HepG2 (cell line): ENCODE measurements around the gene DIRAS1. TPM values are rescaled to one million over a fixed set of nuclear protein-coding genes. Genes with fewer than 3 reads are reported as not detected.
A peak's percentile ranks its signal among the peaks of the same experiment; 100 is the strongest.

ENCODE experiments used
- ATAC-seq: fragments of 200-7000 bp; cut with Tn5 transposase; 3 replicates; pipeline ENCODE4 v1.9.1; 2020; ENCODE audit warnings: mild to moderate bottlenecking, moderate library complexity
- BruUV-seq: library from RNA; stranded (reverse); fragments of 400-500 nt; replicated peaks from 2 replicates; lab custom pipeline; 2021; lab: Mats Ljungman, UMichigan
- CTCF ChIA-PET: fragments of 300-600 bp; formaldehyde crosslinking; extraction: SDS; loops from one replicate; lab custom pipeline; 2021; ENCODE audit warnings: low total read pairs, inconsistent platforms, low intra/inter-chr PET ratio; lab: Yijun Ruan, JAX
- POLR2A ChIA-PET: fragments of 350-600 bp; sonication (Branson Sonifier 250); formaldehyde crosslinking; loops from one replicate; lab custom pipeline; 2020; ENCODE audit warnings: antibody characterized with exemption, inconsistent platforms; lab: Yijun Ruan, JAX
- DNase-seq: peaks from one replicate; pipeline ENCODE4 v3.0.0-alpha.2; 2015; ENCODE audit warnings: low spot score
- FAIRE-seq: peaks from 3 replicates; lab custom pipeline; 2011; peaks lifted over from hg19 to GRCh38; lab: Jason Lieb, UNC
- H2AFZ ChIP-seq: one replicate; pipeline ENCODE4 v1.6.1; 2011; ENCODE audit warnings: low read length, inconsistent platforms
- H3K27ac ChIP-seq: fragments of 300-600 bp; 3 replicates; pipeline ENCODE4 v1.8.0; 2011; ENCODE audit warnings: mixed run types, mild to moderate bottlenecking, mixed read lengths, low read length, inconsistent platforms; ENCODE audit not compliant: insufficient read depth; ENCODE audit errors: extremely low read length
- H3K27me3 ChIP-seq, 2 experiments: fragments of 200-600 bp in 1 of 2; 2 replicates in 1 of 2; 3 replicates in 1 of 2; pipeline versions ENCODE4 v1.6.0 to v1.8.0; 2011; ENCODE audit warnings: low read length in 2 of 2, mild to moderate bottlenecking in 2 of 2, moderate library complexity in 2 of 2, inconsistent platforms in 1 of 2; ENCODE audit not compliant: insufficient read depth in 2 of 2, control insufficient read depth in 1 of 2
- H3K36me3 ChIP-seq, 2 experiments: fragments of 200-600 bp in 1 of 2; replicated peaks in 1 of 2; 2 replicates in 1 of 2; 3 replicates in 1 of 2; pipeline versions ENCODE4 v1.5.1 to v1.8.0; 2011; ENCODE audit warnings: low read length in 2 of 2, inconsistent platforms in 1 of 2; ENCODE audit not compliant: insufficient read depth in 2 of 2, control insufficient read depth in 1 of 2
- H3K4me1 ChIP-seq: 2 replicates; pipeline ENCODE4 v1.5.1; 2012; ENCODE audit warnings: low read length, inconsistent platforms; ENCODE audit not compliant: insufficient read depth
- H3K4me2 ChIP-seq: 2 replicates; pipeline ENCODE4 v1.6.0; 2011; ENCODE audit warnings: low read depth, low read length, inconsistent platforms
- H3K4me3 ChIP-seq, 3 experiments: fragments of 200-600 bp in 1 of 3; sonication (generic), shearing (Covaris generic) in 1 of 3; replicated peaks in 1 of 3; 2 replicates each; pipeline ENCODE4 v1.5.1; 2011 to 2016; ENCODE audit warnings: low read length in 3 of 3, inconsistent platforms in 2 of 3, low read depth in 2 of 3, mild to moderate bottlenecking in 2 of 3, control low read depth in 1 of 3, mixed read lengths in 1 of 3; ENCODE audit not compliant: insufficient read depth in 1 of 3
- H3K79me2 ChIP-seq: one replicate; pipeline ENCODE4 v1.6.1; 2011; ENCODE audit warnings: low read length, inconsistent platforms; ENCODE audit not compliant: insufficient read depth
- H3K9ac ChIP-seq: 2 replicates; pipeline ENCODE4 v1.6.0; 2011; ENCODE audit warnings: mild to moderate bottlenecking, low read depth, low read length, inconsistent platforms; ENCODE audit not compliant: insufficient read depth
- H3K9me3 ChIP-seq: 2 replicates; pipeline ENCODE4 v1.5.1; 2012; ENCODE audit warnings: mild to moderate bottlenecking, low read length
- H4K20me1 ChIP-seq: 2 replicates; pipeline ENCODE4 v1.6.0; 2011; ENCODE audit warnings: inconsistent platforms, mild to moderate bottlenecking, low read length, moderate library complexity; ENCODE audit not compliant: insufficient read depth
- ARNT ChIP-seq: fragments of 450-650 bp; IDR thresholded peaks from 2 replicates; pipeline ENCODE4 v1.6.1; 2017
- ARNTL ChIP-seq: sonication (generic); formaldehyde crosslinking; IDR thresholded peaks from 2 replicates; pipeline ENCODE4 v1.4.0; 2020; ENCODE audit warnings: mild to moderate bottlenecking, missing genetic modification reagents
- ELF4 ChIP-seq: sonication (generic); formaldehyde crosslinking; IDR thresholded peaks from 2 replicates; pipeline ENCODE4 v1.5.0; 2020; ENCODE audit warnings: missing genetic modification reagents, mild to moderate bottlenecking, moderate library complexity, borderline replicate concordance
- FOXO4 ChIP-seq: sonication (generic); formaldehyde crosslinking; conservative IDR thresholded peaks from 2 replicates; pipeline ENCODE4 v1.8.1; 2023; ENCODE audit warnings: missing genetic modification reagents
- MED1 ChIP-seq: sonication (generic); formaldehyde crosslinking; IDR thresholded peaks from 2 replicates; pipeline ENCODE4 v1.4.0; 2020; ENCODE audit warnings: missing genetic modification reagents
- TARDBP ChIP-seq: sonication (generic); formaldehyde crosslinking; IDR thresholded peaks from 2 replicates; pipeline ENCODE4 v1.8.0; 2022; ENCODE audit warnings: mild to moderate bottlenecking, missing genetic modification reagents
- ZMYM3 ChIP-seq: sonication (generic); formaldehyde crosslinking; IDR thresholded peaks from 2 replicates; pipeline ENCODE4 v1.5.1; 2020; ENCODE audit warnings: mild to moderate bottlenecking, missing genetic modification reagents
- ZNF629 ChIP-seq: sonication (generic); formaldehyde crosslinking; conservative IDR thresholded peaks from 2 replicates; pipeline ENCODE4 v1.5.0; 2020; ENCODE audit warnings: missing genetic modification reagents
- WGBS: methylation state at CpG from one replicate; pipeline ENCODE4 v1.1.6; 2017; ENCODE audit warnings: low lambda C conversion rate; 5-methylcytosine and 5-hydroxymethylcytosine counted together
- in situ Hi-C: cut with HindIII; loops from 2 replicates; pipeline ENCODE4 v1.10.0; 2017; ENCODE audit warnings: low pct_unique_long_range_greater_than_20kb; ENCODE audit not compliant: extremely low pct_ligation_motif_present
- intact Hi-C: fragments of 100-400 bp; cut with micrococcal nuclease; formaldehyde crosslinking; loops from one replicate; pipeline ENCODE4 v1.10.0; 2022; ENCODE audit not compliant: unreplicated experiment
- polyA plus RNA-seq, 8 experiments: library from polyadenylated mRNA; depleted of rRNA in 3 of 8; stranded (reverse) in 7 of 8; unstranded in 1 of 8; fragments of >200 nt; fragmentation: Illumina TruSeq in 4 of 8; extraction: Trizol in 4 of 8; gene quantifications; 2 replicates each; pipeline versions ENCODE4 v1.2.1 to v1.2.3, GENCODE V29; 2011 to 2016; ENCODE audit warnings: low read depth in 4 of 8, missing spikeins in 1 of 8, mixed read lengths in 1 of 8; ENCODE audit not compliant: insufficient read depth in 1 of 8
- total RNA-seq, 5 experiments: library from RNA; depleted of rRNA; stranded (reverse); fragments of >200 nt; fragmentation: Illumina TruSeq; extraction: Trizol; gene quantifications; 2 replicates each; pipeline ENCODE4 v1.2.3, GENCODE V29; 2016; ENCODE audit warnings: low read depth in 1 of 5
- TF ChIP-seq, protein P1 (sequence below): sonication (generic); formaldehyde crosslinking; IDR thresholded peaks from 2 replicates; pipeline ENCODE4 v1.9.0; 2021; ENCODE audit warnings: missing genetic modification reagents, borderline replicate concordance
- TF ChIP-seq, protein P2 (sequence below): sonication (generic); formaldehyde crosslinking; IDR thresholded peaks from 2 replicates; pipeline ENCODE4 v1.5.0; 2020; ENCODE audit warnings: missing genetic modification reagents

DIRAS1 gene
- total and polyA plus RNA-seq, 2 of the 13 experiments (the other 11 are each of a cell fraction or from before 2014, with no cell fraction given) = 0.97 to 1.8 TPM

DNA sequence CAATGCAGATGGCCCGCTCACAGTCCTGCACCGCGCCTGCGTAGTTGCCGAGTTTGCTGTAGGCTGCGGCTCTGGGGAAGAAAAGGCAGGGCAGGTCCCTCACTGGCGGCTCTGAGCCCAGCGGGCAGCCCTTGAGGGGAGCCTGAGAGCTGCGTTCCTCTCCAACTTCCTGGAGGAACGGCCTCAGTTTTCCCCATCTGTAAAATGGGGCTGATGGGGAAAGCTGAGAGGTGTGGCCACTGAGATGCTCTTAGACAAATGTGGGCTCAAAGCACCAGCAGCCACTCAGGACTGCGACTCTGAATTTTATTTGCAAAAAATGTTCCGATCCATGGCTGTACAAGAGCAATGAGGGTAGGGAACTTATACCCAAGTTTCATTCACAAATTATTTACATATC is 42.5 kb upstream of the DIRAS1 start:
- intact Hi-C loops (no loop called here), in situ Hi-C loops (no loop called here)
- Histone ChIP-seq H3K27me3 (no peaks in the 10 kb centered on the region), H3K27ac (no peak overlapping the region), H3K79me2 (peaks cover 4% of the 10 kb centered on the region), H4K20me1 (peaks cover under 1% of the 10 kb centered on the region; the same call in 1 of the 2 replicates), H3K4me1 (no peaks in the 10 kb centered on the region), H3K4me2 (no peak overlapping the region), H3K9ac (no peak overlapping the region), H2AFZ (no peak overlapping the region), H3K36me3 (peaks cover 34 to 79% of the 10 kb centered on the region in 2 experiments; a peak in 4 of 5 replicates), H3K4me3 (no peak overlapping the region), H3K9me3 (no peaks in the 10 kb centered on the region)
- no peak for DNase-seq
- ATAC-seq = no peak
- CTCF ChIA-PET = no interaction called here
- FAIRE-seq = no peak
- TF ChIP-seq ZMYM3 (CRISPR knock-in tag) = peak; percentile 41; the same call in 1 of the 2 replicates
- peak; percentile 91 for TF ChIP-seq ZNF629 (CRISPR knock-in tag)
- no peak for TF ChIP-seq ELF4 (CRISPR knock-in tag)
- BruUV-seq = no TSS peak
- POLR2A ChIA-PET = no interaction called here
- WGBS = 96% methylated on average over 12 of the region's 12 CpGs

- no peaks in the 10 kb centered on the region for H3K27me3 ChIP-seq
- no peak overlapping the region for H2AFZ ChIP-seq
- WGBS = 92% methylated on average over 9 of the region's 23 CpGs
- FAIRE-seq (no peak), DNase-seq (no peak), ATAC-seq (no peak)
- H3K9me3 ChIP-seq = no peaks in the 10 kb centered on the region
- intact Hi-C loops (no loop called here), in situ Hi-C loops (no loop called here)
- BruUV-seq = no TSS peak
- ChIA-PET CTCF (no interaction called here), POLR2A (no interaction called here)
- peaks cover 35 to 75% of the 10 kb centered on the region in 2 experiments; a peak in 4 of 5 replicates for H3K36me3 ChIP-seq
- no peaks in the 10 kb centered on the region for H3K79me2 ChIP-seq
- no peak overlapping the region for H3K27ac ChIP-seq
- H4K20me1 ChIP-seq = no peaks in the 10 kb centered on the region
- no peak overlapping the region for H3K4me2 ChIP-seq
- TF ChIP-seq ARNTL (CRISPR knock-in tag) = no peak
- no peak for TF ChIP-seq MED1 (CRISPR knock-in tag)
- no peak for TF ChIP-seq TARDBP (CRISPR knock-in tag)
- TF ChIP-seq ARNT = no peak
- TF ChIP-seq, protein P1, sequence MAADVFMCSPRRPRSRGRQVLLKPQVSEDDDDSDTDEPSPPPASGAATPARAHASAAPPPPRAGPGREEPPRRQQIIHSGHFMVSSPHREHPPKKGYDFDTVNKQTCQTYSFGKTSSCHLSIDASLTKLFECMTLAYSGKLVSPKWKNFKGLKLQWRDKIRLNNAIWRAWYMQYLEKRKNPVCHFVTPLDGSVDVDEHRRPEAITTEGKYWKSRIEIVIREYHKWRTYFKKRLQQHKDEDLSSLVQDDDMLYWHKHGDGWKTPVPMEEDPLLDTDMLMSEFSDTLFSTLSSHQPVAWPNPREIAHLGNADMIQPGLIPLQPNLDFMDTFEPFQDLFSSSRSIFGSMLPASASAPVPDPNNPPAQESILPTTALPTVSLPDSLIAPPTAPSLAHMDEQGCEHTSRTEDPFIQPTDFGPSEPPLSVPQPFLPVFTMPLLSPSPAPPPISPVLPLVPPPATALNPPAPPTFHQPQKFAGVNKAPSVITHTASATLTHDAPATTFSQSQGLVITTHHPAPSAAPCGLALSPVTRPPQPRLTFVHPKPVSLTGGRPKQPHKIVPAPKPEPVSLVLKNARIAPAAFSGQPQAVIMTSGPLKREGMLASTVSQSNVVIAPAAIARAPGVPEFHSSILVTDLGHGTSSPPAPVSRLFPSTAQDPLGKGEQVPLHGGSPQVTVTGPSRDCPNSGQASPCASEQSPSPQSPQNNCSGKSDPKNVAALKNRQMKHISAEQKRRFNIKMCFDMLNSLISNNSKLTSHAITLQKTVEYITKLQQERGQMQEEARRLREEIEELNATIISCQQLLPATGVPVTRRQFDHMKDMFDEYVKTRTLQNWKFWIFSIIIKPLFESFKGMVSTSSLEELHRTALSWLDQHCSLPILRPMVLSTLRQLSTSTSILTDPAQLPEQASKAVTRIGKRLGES = no peak
- TF ChIP-seq FOXO4 (CRISPR knock-in tag) = no peak
- TF ChIP-seq, protein P2, sequence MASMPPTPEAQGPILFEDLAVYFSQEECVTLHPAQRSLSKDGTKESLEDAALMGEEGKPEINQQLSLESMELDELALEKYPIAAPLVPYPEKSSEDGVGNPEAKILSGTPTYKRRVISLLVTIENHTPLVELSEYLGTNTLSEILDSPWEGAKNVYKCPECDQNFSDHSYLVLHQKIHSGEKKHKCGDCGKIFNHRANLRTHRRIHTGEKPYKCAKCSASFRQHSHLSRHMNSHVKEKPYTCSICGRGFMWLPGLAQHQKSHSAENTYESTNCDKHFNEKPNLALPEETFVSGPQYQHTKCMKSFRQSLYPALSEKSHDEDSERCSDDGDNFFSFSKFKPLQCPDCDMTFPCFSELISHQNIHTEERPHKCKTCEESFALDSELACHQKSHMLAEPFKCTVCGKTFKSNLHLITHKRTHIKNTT (CRISPR knock-in tag) = no peak
- H3K4me1 ChIP-seq = no peaks in the 10 kb centered on the region
- H3K4me3 ChIP-seq = no peak overlapping the region
- H3K9ac ChIP-seq = no peak overlapping the region
Measured at GRCh38 chr19:2762783-2763496, 41.8 kb upstream of the DIRAS1 start.
